ENCODE measurements around the gene AQP5.

Gene AQP5

GRCh38 chr12:49974677-49975317 lies 13.1 kb downstream of the AQP5 start:
- DNase-seq (ENCODE audit: low read depth), result no peak
- no peak for TF ChIP-seq MAX (IDR thresholded peaks at IDR 0.05; ENCODE audit: low read depth, low read length)
- no peak for TF ChIP-seq MYC (IDR thresholded peaks at IDR 0.05; ENCODE audit: low read depth, low read length)
- no peak for TF ChIP-seq POLR2A (IDR thresholded peaks at IDR 0.05; ENCODE audit: extremely low read depth, insufficient read length)
- no peak for TF ChIP-seq CTCF (IDR thresholded peaks at IDR 0.05; ENCODE audit: low read depth, low read length)
- no peak overlapping the region for H3K4me3 ChIP-seq (ENCODE audit: low read depth, low read length)

GRCh38 chr12:49975318-49975761 lies 13.7 kb downstream of the AQP5 start:
- no peak overlapping the region for H3K4me3 ChIP-seq (ENCODE audit: low read depth, low read length)
- DNase-seq (ENCODE audit: low read depth), result no peak
- TF ChIP-seq MYC (IDR thresholded peaks at IDR 0.05; ENCODE audit: low read depth, low read length), result no peak
- no peak for TF ChIP-seq POLR2A (IDR thresholded peaks at IDR 0.05; ENCODE audit: extremely low read depth, insufficient read length)
- no peak for TF ChIP-seq CTCF (IDR thresholded peaks at IDR 0.05; ENCODE audit: low read depth, low read length)
- no peak for TF ChIP-seq MAX (IDR thresholded peaks at IDR 0.05; ENCODE audit: low read depth, low read length)

GRCh38 chr12:49976557-49976956 lies 14.9 kb downstream of the AQP5 start:
- no peak for TF ChIP-seq CTCF (IDR thresholded peaks at IDR 0.05; ENCODE audit: low read depth, low read length)
- no peak for TF ChIP-seq MAX (IDR thresholded peaks at IDR 0.05; ENCODE audit: low read depth, low read length)
- TF ChIP-seq POLR2A (IDR thresholded peaks at IDR 0.05; ENCODE audit: extremely low read depth, insufficient read length), result no peak
- no peak for TF ChIP-seq MYC (IDR thresholded peaks at IDR 0.05; ENCODE audit: low read depth, low read length)
- H3K4me3 ChIP-seq (ENCODE audit: low read depth, low read length), result no peak overlapping the region
- DNase-seq (ENCODE audit: low read depth), result no peak

- H3K4me3 ChIP-seq (ENCODE audit: low read depth, low read length), result no peak overlapping the region
- no peak for DNase-seq (ENCODE audit: low read depth)
- TF ChIP-seq MYC (IDR thresholded peaks at IDR 0.05; ENCODE audit: low read depth, low read length), result no peak
- no peak for TF ChIP-seq CTCF (IDR thresholded peaks at IDR 0.05; ENCODE audit: low read depth, low read length)
- no peak for TF ChIP-seq POLR2A (IDR thresholded peaks at IDR 0.05; ENCODE audit: extremely low read depth, insufficient read length)
- no peak for TF ChIP-seq MAX (IDR thresholded peaks at IDR 0.05; ENCODE audit: low read depth, low read length)
Measured at GRCh38 chr12:49978125-49978524, 16.5 kb downstream of the AQP5 start.

- no peak overlapping the region for H3K4me3 ChIP-seq (ENCODE audit: low read depth, low read length)
- TF ChIP-seq MAX (IDR thresholded peaks at IDR 0.05; ENCODE audit: low read depth, low read length) (no peak), MYC (IDR thresholded peaks at IDR 0.05; ENCODE audit: low read depth, low read length) (no peak), POLR2A (IDR thresholded peaks at IDR 0.05; ENCODE audit: extremely low read depth, insufficient read length) (no peak), CTCF (IDR thresholded peaks at IDR 0.05; ENCODE audit: low read depth, low read length) (no peak)
- no peak for DNase-seq (ENCODE audit: low read depth)
Measured at GRCh38 chr12:49979016-49979586, 17.4 kb downstream of the AQP5 start.
